ENCODE measurements around the gene TAF1L.

DNA sequence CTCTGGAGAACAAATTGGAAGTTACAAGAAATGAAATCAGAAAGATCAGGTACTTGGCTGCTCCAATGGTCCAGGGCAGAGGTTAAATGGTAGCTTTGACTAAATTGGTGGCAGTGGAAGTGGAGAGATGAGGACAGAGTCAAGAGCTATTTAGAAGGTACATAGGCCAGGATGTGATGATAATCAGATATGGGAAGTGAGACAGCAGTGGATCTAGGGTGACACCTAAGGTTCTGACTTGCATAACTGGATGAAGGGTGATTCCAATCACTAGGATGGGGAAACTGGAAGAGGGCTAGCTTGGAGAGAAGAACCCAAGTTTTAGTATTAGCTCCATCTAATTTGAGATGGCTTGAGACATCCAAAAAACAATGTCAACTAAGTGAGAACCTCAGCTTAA, 38.5 kb downstream of the TAF1L start:
- no peak for TF ChIP-seq CTCF (IDR thresholded peaks at IDR 0.05; ENCODE audit: low read depth, low read length, poor library complexity, severe bottlenecking)
- no peak for TF ChIP-seq EZH2phosphoT487 (IDR thresholded peaks at IDR 0.05; ENCODE audit: borderline replicate concordance, low read length)
